Natural killer cell (primary cell): ENCODE data around the gene ABRAXAS1. TPM values are rescaled to one million over a fixed set of nuclear protein-coding genes. Genes with fewer than 3 reads are reported as not detected.
"Not testable (repeated sequence)": the region's sequence is repeated elsewhere in the genome, so short reads cannot be mapped to it uniquely, and the experiment has no call there.

Experiments used
- ATAC-seq, 3 donors: fragments of 150-1000 bp in 2 of 3; fragments of 200-7000 bp in 1 of 3; cut with Tn5 transposase; 1 replicate in 1 of 3; 2 replicates in 2 of 3; pipeline ENCODE4 v1.10.0; 2021; ENCODE audit warnings: mild to moderate bottlenecking in 2 of 3, moderate library complexity in 2 of 3
- DNase-seq, 2 donors: peaks; one replicate each; pipeline versions ENCODE4 v3.0.0 to v3.0.0-alpha.2; 2013 to 2021; ENCODE audit warnings: mixed read lengths in 1 of 2
- H3K27ac ChIP-seq: one replicate; pipeline ENCODE4 v1.5.1; 2013; ENCODE audit warnings: mild to moderate bottlenecking, low read length
- H3K27me3 ChIP-seq: one replicate; pipeline ENCODE4 v1.6.1; 2013; ENCODE audit warnings: low read length; ENCODE audit not compliant: control insufficient read depth, insufficient read depth
- H3K36me3 ChIP-seq: one replicate; pipeline ENCODE4 v1.6.1; 2013; ENCODE audit warnings: low read length; ENCODE audit not compliant: control insufficient read depth, insufficient read depth
- H3K4me1 ChIP-seq: one replicate; pipeline ENCODE4 v1.6.1; 2013; ENCODE audit warnings: low read length; ENCODE audit not compliant: control insufficient read depth, insufficient read depth
- H3K4me3 ChIP-seq: one replicate; pipeline ENCODE4 v1.5.1; 2013; ENCODE audit warnings: low read length
- H3K9me3 ChIP-seq: one replicate; pipeline ENCODE4 v1.6.1; 2013; ENCODE audit warnings: low read length; ENCODE audit not compliant: control insufficient read depth, insufficient read depth
- H3K27ac Mint-ChIP-seq, 2 donors: one replicate each; pipeline ENCODE4 v1.8.0; 2022; ENCODE audit warnings: mild to moderate bottlenecking in 2 of 2, mixed read lengths in 2 of 2, moderate library complexity in 1 of 2
- H3K27me3 Mint-ChIP-seq, 2 donors: one replicate each; pipeline ENCODE4 v1.8.0; 2022; ENCODE audit warnings: low read depth in 2 of 2, mixed read lengths in 2 of 2
- H3K36me3 Mint-ChIP-seq: one replicate; pipeline ENCODE4 v1.8.0; 2022; ENCODE audit warnings: mixed read lengths
- H3K4me1 Mint-ChIP-seq, 2 donors: one replicate each; pipeline ENCODE4 v1.8.0; 2022; ENCODE audit warnings: mixed read lengths in 2 of 2
- H3K4me3 Mint-ChIP-seq: one replicate; pipeline ENCODE4 v1.8.0; 2022; ENCODE audit warnings: mild to moderate bottlenecking, moderate library complexity, mixed read lengths
- H3K9me3 Mint-ChIP-seq, 2 donors: one replicate each; pipeline ENCODE4 v1.8.0; 2022; ENCODE audit warnings: mixed read lengths in 2 of 2
- CTCF ChIP-seq: fragments of 200-600 bp; IDR thresholded peaks from one replicate; pipeline ENCODE4 v1.8.0; 2022; ENCODE audit warnings: antibody characterized with exemption
- WGBS: methylation state at CpG from one replicate; pipeline ENCODE4 v1.1.7; 2013; ENCODE audit warnings: missing lambda C conversion rate; ENCODE audit not compliant: insufficient coverage; 5-methylcytosine and 5-hydroxymethylcytosine counted together
- intact Hi-C: fragments of 100-400 bp; cut with micrococcal nuclease; formaldehyde crosslinking; loops from one replicate; pipeline ENCODE4 v1.14.2; 2022
- total RNA-seq, 4 donors: library from RNA; stranded (reverse); fragments of 120-200 nt in 1 of 4; gene quantifications; one replicate each; pipeline versions ENCODE4 v1.2.3 to v1.2.4, GENCODE V29; 2013 to 2022

Gene ABRAXAS1
- total RNA-seq, 3 donors from 2014 or later (not counting 1 experiment from before 2014, with no cell fraction given), result 10.7 to 14.0 (median 13.9) TPM

- Histone ChIP-seq H3K36me3 (no peaks in the 10 kb centered on the region), H3K27me3 (no peaks in the 10 kb centered on the region), H3K4me3 (no peak overlapping the region), H3K9me3 (no peaks in the 10 kb centered on the region), H3K4me1 (no peaks in the 10 kb centered on the region), H3K27ac (no peak overlapping the region)
- no peak for DNase-seq
- H3K4me3 Mint-ChIP-seq, result no peak overlapping the region
- H3K36me3 Mint-ChIP-seq, result no peaks in the 10 kb centered on the region
- intact Hi-C loops, result no loop called here
- 81% methylated on average over 4 of the region's 4 CpGs for WGBS
- ATAC-seq, result no peak
- H3K27me3 Mint-ChIP-seq, result no peaks in the 10 kb centered on the region
- peak overlapping the region; percentile 15 to 42 for H3K27ac Mint-ChIP-seq
- peaks cover 6 to 14% of the 10 kb centered on the region in 2 donors for H3K4me1 Mint-ChIP-seq
- TF ChIP-seq CTCF, result no peak
- H3K9me3 Mint-ChIP-seq, result no peaks in the 10 kb centered on the region
Observed at GRCh38 chr4:83504503-83504902, 19.6 kb upstream of the ABRAXAS1 start.

DNA sequence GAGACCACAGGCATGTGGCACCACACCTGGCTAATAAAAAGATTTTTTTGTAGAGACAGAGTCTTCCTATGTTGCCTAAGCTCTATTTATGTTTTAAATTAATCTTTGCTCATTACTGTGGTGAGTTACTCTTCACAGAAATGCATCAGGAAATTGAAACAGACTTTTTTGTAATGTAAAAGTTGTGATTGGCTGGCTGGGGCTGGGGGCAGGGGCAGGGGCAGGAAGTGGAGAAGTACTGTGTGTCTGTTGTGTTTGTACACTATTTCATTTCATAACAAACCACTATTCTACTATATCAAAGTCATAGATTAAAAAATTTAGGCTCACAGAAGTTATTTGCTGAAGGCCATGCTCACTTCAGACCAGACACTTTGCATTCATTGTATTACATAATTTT is 19.1 kb upstream of the ABRAXAS1 start:
- no peak overlapping the region for H3K27ac ChIP-seq
- H3K27me3 ChIP-seq, result no peaks in the 10 kb centered on the region
- TF ChIP-seq CTCF, result no peak
- H3K4me3 ChIP-seq, result no peak overlapping the region
- H3K4me1 ChIP-seq, result no peaks in the 10 kb centered on the region
- intact Hi-C loops, result no loop called here
- Mint-ChIP-seq H3K9me3 (no peaks in the 10 kb centered on the region), H3K36me3 (no peaks in the 10 kb centered on the region), H3K27ac (peak overlapping the region; percentile 15 to 42), H3K4me1 (peaks cover 6 to 9% of the 10 kb centered on the region in 2 donors), H3K4me3 (no peak overlapping the region), H3K27me3 (no peaks in the 10 kb centered on the region)
- no peaks in the 10 kb centered on the region for H3K9me3 ChIP-seq
- no peaks in the 10 kb centered on the region for H3K36me3 ChIP-seq
- ATAC-seq, result no peak
- peak in 1 of 2 donors; percentile 31 for DNase-seq

DNA sequence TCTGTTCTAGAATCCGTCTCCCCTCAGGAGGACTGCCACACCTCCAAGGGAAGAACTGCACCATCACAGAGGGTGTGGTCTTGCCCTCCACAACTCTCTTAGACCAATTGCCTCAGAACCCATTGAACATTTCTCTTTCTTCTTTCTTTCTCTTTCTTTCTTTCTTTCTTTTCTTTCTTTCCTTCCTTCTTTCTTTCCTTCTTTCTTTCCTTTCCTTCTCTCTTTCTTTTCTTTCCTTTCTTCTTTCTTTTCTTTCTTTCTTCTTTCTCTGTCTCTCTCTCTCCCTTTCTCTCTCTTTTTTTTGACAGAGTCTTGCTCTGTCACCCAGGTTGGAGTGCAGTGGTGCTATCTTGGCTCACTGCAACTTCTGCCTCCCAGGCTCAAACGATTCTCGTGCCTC is 16.8 kb upstream of the ABRAXAS1 start:
- H3K27ac Mint-ChIP-seq, H3K27me3 Mint-ChIP-seq, H3K4me3 ChIP-seq, H3K9me3 Mint-ChIP-seq, H3K9me3 ChIP-seq, H3K4me1 Mint-ChIP-seq, H3K27ac ChIP-seq, H3K4me1 ChIP-seq, ATAC-seq, intact Hi-C loops, DNase-seq, H3K36me3 Mint-ChIP-seq, H3K36me3 ChIP-seq, H3K27me3 ChIP-seq, H3K4me3 Mint-ChIP-seq: not testable (repeated sequence)
- WGBS, result 89% methylated on average over 3 of the region's 3 CpGs

DNA sequence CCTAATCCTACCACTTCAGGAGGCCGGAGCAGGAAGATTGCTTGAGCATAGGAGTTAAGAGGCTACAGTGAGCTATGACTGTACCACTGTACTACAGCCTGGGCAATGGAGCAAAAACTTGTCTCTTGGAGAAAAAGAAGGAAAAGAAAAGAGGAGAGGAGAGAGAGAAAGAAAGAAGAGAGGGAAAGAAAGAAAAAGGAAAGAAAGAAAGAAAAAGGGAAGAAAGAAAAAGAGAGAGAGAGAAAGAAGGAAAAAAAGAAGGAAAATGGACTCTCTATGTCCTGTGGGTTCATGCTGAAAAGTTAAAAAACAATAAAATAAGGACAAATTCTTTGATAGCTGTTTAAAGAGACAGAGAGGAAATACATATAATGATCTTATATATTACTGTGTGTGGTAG is 13.3 kb upstream of the ABRAXAS1 start:
- DNase-seq, result no peak
- intact Hi-C loops, result no loop called here
- no peaks in the 10 kb centered on the region for H3K27me3 ChIP-seq
- no peak overlapping the region for H3K27ac ChIP-seq
- H3K27me3 Mint-ChIP-seq, result no peaks in the 10 kb centered on the region
- H3K36me3 ChIP-seq, result no peaks in the 10 kb centered on the region
- no peak for TF ChIP-seq CTCF
- no peaks in the 10 kb centered on the region for H3K9me3 ChIP-seq
- no peak for ATAC-seq
- no peaks in the 10 kb centered on the region for H3K4me1 ChIP-seq
- H3K4me3 Mint-ChIP-seq, result no peak overlapping the region
- H3K4me1 Mint-ChIP-seq, result no peaks in the 10 kb centered on the region
- H3K9me3 Mint-ChIP-seq, result no peaks in the 10 kb centered on the region
- no peaks in the 10 kb centered on the region for H3K36me3 Mint-ChIP-seq
- H3K27ac Mint-ChIP-seq, result no peak overlapping the region
- 83% methylated on average over 1 of the region's 1 CpG for WGBS
- H3K4me3 ChIP-seq, result no peak overlapping the region

GRCh38 chr4:83496085-83496917 is 11.4 kb upstream of the ABRAXAS1 start:
- H3K36me3 ChIP-seq, H3K4me3 ChIP-seq, H3K36me3 Mint-ChIP-seq, ATAC-seq, H3K9me3 Mint-ChIP-seq, DNase-seq, H3K27ac Mint-ChIP-seq, H3K4me1 Mint-ChIP-seq, H3K27me3 Mint-ChIP-seq, intact Hi-C loops, H3K9me3 ChIP-seq, H3K4me1 ChIP-seq, H3K27ac ChIP-seq, H3K27me3 ChIP-seq, H3K4me3 Mint-ChIP-seq: not testable (repeated sequence)
- WGBS, result 90% methylated on average over 6 of the region's 8 CpGs
